Muscle layer of colon (tissue), 2 donors: Measurements from ENCODE around the gene CROCC2.

ENCODE experiments used
- H3K27ac ChIP-seq: one replicate; pipeline ENCODE4 v1.7.0; 2013; ENCODE audit warnings: low read depth, mild to moderate bottlenecking, low read length, moderate library complexity
- H3K27me3 ChIP-seq, 2 donors: one replicate each; pipeline ENCODE4 v1.7.0; 2013; ENCODE audit warnings: low read length in 2 of 2, mild to moderate bottlenecking in 2 of 2; ENCODE audit not compliant: insufficient read depth in 2 of 2, control insufficient read depth in 1 of 2
- H3K36me3 ChIP-seq: one replicate; pipeline ENCODE4 v1.7.0; 2013; ENCODE audit warnings: mild to moderate bottlenecking, low read length; ENCODE audit not compliant: insufficient read depth
- H3K4me1 ChIP-seq: one replicate; pipeline ENCODE4 v1.7.0; 2013; ENCODE audit warnings: mild to moderate bottlenecking, low read length; ENCODE audit not compliant: insufficient read depth
- H3K4me3 ChIP-seq, 2 donors: one replicate each; pipeline ENCODE4 v1.7.0; 2013; ENCODE audit warnings: low read length in 2 of 2, low read depth in 1 of 2, mild to moderate bottlenecking in 1 of 2, moderate library complexity in 1 of 2
- H3K9ac ChIP-seq: one replicate; pipeline ENCODE4 v1.7.0; 2013; ENCODE audit warnings: low read length
- H3K9me3 ChIP-seq: one replicate; pipeline ENCODE4 v1.7.0; 2013; ENCODE audit warnings: mild to moderate bottlenecking, low read length
- donor health status: abdominal sarcoma.
- donor health status: Adenocarcinoma of cecum.

CROCC2 gene

DNA sequence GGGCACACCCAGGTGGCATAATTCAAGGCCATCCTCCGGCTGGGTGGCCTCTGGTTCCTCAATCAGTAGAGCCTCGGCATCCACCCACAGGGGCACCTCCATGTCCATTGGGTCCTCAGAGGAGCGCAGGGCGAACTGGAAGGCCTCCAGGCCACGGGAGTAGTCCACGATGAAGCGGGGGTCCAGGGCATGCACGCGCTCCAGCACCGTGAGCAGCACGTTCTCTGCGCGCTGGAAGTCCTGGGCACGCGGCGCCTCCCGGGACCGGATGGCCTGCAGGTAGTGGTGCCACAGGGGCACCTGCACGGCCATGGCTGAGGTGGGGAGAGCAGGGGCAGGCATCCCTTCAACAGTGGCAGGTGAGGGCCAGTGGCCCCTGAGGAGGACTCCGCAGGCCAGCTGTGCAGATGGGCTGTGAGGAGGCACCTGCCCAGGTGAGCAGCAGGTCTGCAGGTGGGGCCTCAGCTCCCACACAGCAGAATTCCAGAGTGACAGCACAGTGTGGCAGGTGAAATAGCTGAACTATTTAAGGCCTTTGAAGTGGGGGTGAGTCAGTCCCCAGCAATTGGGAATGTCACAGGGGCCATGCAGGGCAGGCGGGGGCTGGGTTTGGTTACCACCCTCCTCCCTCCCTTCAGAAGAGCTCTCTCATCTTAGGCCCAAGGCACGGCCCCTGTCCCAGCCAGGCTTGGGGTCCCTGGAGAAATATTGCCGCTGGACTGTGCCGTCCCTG lies 10.3 kb upstream of the CROCC2 start, which contains the start of gene MAB21L4:
Gene MAB21L4, minus strand, starts transcription at position 501 of the 733 bp plus-strand sequence. Its CDS starts 159 bp downstream, at position 342.
- Histone ChIP-seq H3K9me3 (no peaks in the 10 kb centered on the region), H3K4me1 (no peaks in the 10 kb centered on the region), H3K36me3 (no peaks in the 10 kb centered on the region), H3K27me3 (no peaks in the 10 kb centered on the region), H3K4me3 (no peak within 1 kb of the TSS), H3K9ac (no peak within 1 kb of the TSS), H3K27ac (no peak within 1 kb of the TSS)

DNA sequence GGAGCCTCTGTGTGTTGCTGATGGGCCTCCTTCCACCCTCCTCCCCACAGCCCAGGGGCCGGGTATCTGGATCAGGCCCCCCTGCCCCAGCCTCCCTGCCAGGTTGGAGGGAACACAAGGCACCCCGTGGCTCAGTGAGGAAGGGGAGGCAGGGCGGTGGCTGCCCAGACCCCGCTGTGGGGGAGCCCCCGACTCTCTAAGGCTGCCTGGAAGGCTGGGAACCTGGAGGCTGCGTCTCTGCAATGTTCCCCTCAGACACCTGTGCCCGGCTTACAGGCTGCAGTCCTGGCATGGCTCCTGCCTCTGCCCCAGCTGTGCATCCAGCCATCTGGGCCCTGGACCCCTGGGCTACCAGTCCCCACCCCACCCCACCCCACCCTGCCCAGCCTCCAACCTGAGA lies 9.7 kb upstream of the CROCC2 start:
- Histone ChIP-seq H3K9me3 (no peaks in the 10 kb centered on the region), H3K36me3 (no peaks in the 10 kb centered on the region), H3K27ac (no peak overlapping the region), H3K27me3 (no peaks in the 10 kb centered on the region), H3K4me3 (no peak overlapping the region), H3K9ac (no peak overlapping the region), H3K4me1 (no peaks in the 10 kb centered on the region)

DNA sequence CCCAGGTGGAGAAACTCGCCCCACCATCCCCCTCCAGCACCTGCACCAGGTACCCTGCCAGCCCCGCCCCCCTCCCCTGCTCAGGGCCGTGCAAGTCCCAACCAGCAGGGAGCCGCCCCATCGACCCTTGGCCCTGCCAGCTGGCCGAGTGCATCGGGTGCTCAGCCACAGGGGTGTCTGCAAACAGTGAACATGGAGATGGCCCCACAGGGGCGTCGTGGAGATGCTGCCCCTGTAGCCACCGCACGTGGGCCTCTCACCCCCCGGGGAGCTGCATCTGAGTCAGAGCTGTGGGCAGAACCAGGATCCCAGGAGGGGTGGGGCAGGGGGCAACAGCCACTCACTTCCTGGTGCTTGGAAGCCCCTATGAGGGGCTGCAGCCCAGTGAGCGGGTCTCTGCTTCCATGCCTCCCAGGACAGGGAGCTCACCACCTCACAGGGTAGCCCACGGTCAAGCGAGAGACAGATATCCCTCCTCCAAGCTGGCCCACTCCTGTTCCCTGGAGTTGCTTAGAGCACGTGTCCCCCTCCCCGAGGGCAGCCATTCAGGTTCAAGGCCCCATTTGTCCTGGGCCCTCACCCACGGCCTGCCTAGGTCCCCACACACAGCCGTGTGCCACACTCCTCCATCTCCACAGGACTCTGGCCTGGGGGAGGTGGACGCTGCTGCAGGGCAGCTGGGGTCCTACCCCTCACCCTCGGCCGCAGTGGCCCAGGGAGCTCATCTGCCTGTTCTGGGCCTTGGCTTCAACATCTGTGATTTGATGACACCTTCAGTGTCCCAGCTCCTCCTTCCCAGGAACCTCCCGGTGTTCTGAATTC lies 9.1 kb upstream of the CROCC2 start:
- no peaks in the 10 kb centered on the region for H3K4me1 ChIP-seq
- no peak overlapping the region for H3K4me3 ChIP-seq
- H3K9ac ChIP-seq, result no peak overlapping the region
- no peaks in the 10 kb centered on the region for H3K9me3 ChIP-seq
- H3K27ac ChIP-seq, result no peak overlapping the region
- H3K36me3 ChIP-seq, result no peaks in the 10 kb centered on the region
- H3K27me3 ChIP-seq, result peaks cover 0 to 4% of the 10 kb centered on the region in 2 donors

DNA sequence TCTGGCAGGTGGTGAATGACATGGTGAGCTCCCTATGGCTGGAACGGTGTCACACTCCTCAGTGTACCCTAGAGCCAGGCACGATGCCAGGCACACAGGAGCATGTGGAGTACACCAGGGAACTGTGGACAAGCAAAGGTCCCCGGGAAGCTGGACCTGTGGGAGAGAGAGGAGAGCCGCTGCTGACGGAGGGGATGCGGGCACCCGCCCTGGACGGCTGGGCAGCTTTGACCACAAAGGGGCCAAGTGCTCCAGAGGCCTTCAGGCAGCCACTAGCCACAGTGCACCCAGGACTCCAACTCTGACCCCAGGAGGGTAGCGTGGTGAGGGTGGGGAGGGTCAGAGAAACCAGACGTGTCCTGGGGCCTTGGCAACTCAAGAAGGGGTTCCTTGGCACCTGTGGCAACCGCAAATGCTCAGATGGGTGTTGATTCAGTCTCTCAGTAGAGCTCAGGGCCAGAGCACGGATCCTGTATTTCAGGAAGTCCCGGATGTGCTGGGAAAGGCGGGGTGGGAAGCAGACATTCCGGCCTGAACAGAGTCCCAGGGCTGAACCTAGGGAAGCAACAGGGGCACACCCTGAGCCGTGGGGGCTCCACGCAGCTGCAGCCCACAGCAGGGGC lies 7.9 kb upstream of the CROCC2 start:
- Histone ChIP-seq H3K4me3 (no peak overlapping the region), H3K4me1 (no peaks in the 10 kb centered on the region), H3K27me3 (peaks cover 0 to 4% of the 10 kb centered on the region in 2 donors), H3K9ac (no peak overlapping the region), H3K9me3 (no peaks in the 10 kb centered on the region), H3K36me3 (no peaks in the 10 kb centered on the region), H3K27ac (no peak overlapping the region)

DNA sequence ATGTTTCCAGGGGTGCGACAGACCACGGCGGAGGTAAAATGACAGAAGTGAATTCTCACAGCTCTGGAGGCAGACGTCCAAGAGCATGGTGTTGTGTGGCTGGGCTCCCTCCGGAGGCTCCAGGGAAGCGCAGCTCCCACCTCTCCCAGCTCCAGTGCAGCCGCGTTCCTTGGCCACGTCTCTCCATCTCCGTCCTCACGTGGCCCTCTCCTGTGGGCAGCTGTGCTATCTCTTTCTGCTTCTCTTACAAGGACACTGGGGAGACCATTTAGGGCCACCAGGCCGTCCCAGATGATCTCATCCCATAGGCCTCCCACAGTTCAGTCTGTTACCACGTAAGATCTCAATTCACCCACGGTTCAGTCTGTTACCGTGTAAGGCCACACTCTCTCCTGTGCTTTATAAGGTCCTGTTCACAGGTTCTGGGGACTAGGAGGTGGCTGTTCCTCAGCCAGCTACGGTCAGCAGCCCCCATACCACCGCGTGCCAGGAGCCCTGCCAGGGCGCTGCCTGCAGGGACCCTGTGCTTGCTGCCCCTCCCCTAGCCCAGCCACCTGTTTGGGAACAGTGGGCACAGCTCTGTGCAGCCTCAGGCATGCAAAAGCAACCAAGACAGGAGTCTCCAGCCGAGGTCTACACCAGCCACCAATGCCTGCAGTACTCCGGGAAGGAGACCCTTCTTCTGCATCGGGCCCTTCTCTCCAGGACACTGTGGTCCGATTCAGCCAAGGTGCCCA lies 7.2 kb upstream of the CROCC2 start:
- Histone ChIP-seq H3K27me3 (peaks cover 0 to 4% of the 10 kb centered on the region in 2 donors), H3K9ac (no peak overlapping the region), H3K4me3 (no peak overlapping the region), H3K27ac (no peak overlapping the region), H3K36me3 (no peaks in the 10 kb centered on the region), H3K9me3 (no peaks in the 10 kb centered on the region), H3K4me1 (no peaks in the 10 kb centered on the region)

DNA sequence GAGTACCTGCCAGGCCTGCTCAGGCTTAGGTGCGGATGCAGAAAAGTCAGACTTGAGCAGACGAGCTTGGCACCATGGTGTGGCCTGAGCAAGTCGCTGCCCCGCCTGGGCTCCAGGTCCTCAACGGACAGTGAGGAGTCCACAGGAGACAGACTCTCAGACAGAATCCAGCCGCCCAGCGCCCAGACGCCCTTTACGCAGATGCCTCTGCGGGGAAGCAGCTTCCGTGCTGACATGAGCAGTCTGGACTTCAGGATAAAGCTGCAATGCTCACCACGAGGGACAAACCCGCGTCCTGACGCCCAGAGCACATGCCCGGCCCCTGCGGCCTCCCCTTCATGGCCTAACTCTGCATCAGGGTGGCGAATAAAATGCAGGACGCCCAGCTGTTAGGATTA lies 6.7 kb upstream of the CROCC2 start:
- Histone ChIP-seq H3K36me3 (no peaks in the 10 kb centered on the region), H3K27ac (no peak overlapping the region), H3K27me3 (peaks cover 0 to 4% of the 10 kb centered on the region in 2 donors), H3K4me3 (no peak overlapping the region), H3K9ac (no peak overlapping the region), H3K4me1 (no peaks in the 10 kb centered on the region), H3K9me3 (no peaks in the 10 kb centered on the region)

DNA sequence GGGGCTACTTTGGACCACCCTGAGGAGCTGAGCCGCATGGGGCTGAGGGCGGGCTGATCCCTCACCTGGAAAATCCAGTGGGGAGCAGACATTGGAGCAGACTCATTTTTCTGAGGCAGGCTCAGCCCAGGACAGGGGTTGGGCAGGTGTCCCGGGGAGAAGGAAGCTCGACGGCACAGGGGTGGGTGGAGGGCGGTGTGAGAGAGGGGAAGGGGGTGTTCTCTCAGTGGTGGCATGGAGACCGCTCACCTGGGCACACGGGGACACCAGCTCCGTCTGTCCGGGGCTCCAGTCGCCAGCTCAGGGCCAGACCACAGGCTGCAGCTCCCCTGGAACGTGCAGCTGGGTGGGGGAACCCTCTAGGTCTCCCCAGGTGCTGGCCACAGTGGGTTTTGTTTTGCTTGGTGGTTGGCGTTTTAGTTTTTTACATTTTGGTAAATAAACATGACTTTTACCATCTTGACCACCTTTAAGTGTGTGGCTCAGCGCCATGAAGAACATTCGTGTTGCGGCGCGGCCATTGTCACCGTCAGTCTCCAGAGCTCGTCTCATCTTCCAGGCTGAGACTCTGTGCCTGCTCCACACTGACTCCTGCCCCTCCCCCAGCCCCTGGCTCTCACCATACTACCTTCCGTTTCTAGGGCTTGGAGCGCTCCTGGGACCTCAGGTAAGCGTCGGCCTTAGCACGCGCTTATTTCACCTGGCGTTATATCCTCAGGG lies 5.8 kb upstream of the CROCC2 start:
- Histone ChIP-seq H3K27ac (no peak overlapping the region), H3K4me1 (no peaks in the 10 kb centered on the region)

DNA sequence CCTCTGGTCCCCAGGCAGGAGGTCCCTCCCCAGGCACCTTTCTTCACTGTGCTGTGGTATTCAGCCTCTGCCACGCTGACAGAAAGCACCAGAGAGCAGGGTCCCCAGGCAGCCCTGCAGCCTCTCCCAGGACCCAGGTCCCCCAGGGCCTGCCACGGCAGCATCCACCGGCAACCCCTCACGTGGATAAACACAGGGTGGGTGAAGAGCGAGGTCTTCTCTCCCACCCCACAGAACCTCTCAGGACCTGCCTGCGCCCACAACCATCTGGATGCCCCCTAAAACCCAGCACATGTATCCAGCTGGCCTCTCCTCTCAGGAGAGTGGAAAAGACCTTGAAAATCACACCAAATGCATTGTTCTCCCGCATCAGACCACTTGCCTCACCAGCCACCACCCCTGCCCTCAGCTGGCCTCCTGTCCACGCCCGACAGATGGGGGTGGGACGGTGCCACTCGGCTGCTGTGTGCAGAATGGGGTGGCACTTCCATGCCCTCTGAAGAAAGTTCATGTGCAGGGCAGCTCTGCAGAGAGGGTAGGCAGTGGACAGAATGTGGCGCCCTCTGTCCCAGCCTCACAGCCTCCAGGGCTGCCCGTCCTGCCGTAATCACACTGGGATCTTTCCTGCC lies 4.0 kb upstream of the CROCC2 start:
- Histone ChIP-seq H3K4me1 (no peaks in the 10 kb centered on the region), H3K4me3 (no peak overlapping the region), H3K9ac (no peak overlapping the region), H3K27ac (no peak overlapping the region), H3K27me3 (peaks cover 0 to 8% of the 10 kb centered on the region in 2 donors), H3K36me3 (no peaks in the 10 kb centered on the region), H3K9me3 (no peaks in the 10 kb centered on the region)

More for the DNA sequence above, 5.8 kb upstream of the CROCC2 start:
- no peak overlapping the region for H3K9ac ChIP-seq
- H3K36me3 ChIP-seq, result no peaks in the 10 kb centered on the region
- no peaks in the 10 kb centered on the region for H3K9me3 ChIP-seq
- no peak overlapping the region for H3K4me3 ChIP-seq
- H3K27me3 ChIP-seq, result peaks cover 0 to 4% of the 10 kb centered on the region in 2 donors

DNA sequence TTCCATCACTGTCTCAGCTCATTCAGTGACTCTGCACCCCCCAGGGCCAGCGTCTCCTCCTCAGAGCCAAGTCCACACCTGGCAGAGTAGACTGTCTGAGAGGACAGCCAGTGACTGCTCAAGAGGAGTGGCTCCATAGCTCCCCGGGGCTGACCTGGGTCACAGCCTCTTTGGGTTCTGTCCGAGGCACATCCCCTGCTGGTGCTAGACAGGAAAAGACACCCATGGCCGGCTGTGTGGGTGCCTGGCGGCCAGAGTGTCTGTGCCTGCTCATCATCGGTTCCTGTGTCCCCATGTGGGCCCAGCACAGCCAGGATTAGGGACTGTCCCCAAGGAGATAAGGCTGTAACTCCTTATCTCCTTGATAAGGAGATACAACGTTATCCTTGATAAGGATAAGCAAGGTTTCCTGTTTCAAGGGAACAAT lies 3.5 kb upstream of the CROCC2 start:
- Histone ChIP-seq H3K9ac (no peak overlapping the region), H3K4me1 (no peaks in the 10 kb centered on the region), H3K9me3 (no peaks in the 10 kb centered on the region), H3K27me3 (peaks cover 0 to 8% of the 10 kb centered on the region in 2 donors), H3K27ac (no peak overlapping the region), H3K36me3 (no peaks in the 10 kb centered on the region), H3K4me3 (no peak overlapping the region)
